ENCODE measurements around the gene SMAD3. TPM values are rescaled to one million over a fixed set of nuclear protein-coding genes. Genes with fewer than 3 reads are reported as not detected.

Gene SMAD3
- total and polyA plus RNA-seq, 10 of the 15 experiments (the other 5 are each of a cell fraction or from before 2014, with no cell fraction given): 5.6 to 43.2 (median 16.0) TPM

DNA sequence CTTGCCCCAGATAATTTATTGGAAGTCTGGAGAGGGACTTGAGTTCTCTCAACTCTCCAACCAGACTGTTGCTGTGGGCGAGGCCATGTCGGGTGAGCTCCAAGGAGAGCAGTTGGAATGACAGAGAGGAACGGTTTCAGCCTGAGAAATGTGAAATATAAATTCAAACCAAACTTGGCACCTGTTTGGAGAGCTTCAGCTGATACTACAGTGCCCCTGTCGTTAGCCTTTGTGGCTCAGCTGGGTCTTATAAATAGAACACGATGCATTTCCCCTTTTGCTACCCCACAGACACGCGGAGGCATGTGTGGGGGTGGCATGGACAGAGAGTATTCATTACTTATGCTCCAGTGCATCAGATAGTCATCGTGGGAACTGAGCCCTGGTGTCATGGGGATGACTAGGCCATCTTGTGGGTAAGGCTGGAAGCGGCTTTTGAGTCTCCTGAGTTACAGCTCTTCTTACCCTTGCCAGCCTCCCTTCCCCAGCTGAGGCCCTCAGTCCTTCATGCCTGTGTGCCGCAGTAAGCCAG is 15.6 kb downstream of the SMAD3 start (continued):
- TF ChIP-seq, protein P1, sequence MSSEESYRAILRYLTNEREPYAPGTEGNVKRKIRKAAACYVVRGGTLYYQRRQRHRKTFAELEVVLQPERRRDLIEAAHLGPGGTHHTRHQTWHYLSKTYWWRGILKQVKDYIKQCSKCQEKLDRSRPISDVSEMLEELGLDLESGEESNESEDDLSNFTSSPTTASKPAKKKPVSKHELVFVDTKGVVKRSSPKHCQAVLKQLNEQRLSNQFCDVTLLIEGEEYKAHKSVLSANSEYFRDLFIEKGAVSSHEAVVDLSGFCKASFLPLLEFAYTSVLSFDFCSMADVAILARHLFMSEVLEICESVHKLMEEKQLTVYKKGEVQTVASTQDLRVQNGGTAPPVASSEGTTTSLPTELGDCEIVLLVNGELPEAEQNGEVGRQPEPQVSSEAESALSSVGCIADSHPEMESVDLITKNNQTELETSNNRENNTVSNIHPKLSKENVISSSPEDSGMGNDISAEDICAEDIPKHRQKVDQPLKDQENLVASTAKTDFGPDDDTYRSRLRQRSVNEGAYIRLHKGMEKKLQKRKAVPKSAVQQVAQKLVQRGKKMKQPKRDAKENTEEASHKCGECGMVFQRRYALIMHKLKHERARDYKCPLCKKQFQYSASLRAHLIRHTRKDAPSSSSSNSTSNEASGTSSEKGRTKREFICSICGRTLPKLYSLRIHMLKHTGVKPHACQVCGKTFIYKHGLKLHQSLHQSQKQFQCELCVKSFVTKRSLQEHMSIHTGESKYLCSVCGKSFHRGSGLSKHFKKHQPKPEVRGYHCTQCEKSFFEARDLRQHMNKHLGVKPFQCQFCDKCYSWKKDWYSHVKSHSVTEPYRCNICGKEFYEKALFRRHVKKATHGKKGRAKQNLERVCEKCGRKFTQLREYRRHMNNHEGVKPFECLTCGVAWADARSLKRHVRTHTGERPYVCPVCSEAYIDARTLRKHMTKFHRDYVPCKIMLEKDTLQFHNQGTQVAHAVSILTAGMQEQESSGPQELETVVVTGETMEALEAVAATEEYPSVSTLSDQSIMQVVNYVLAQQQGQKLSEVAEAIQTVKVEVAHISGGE (CRISPR knock-in tag; IDR thresholded peaks at IDR 0.05): no peak
- TF ChIP-seq NBN (IDR thresholded peaks at IDR 0.05) (peak; percentile 87), GABPA (IDR thresholded peaks at IDR 0.05; ENCODE audit: low read depth) (no peak), TCF3 (IDR thresholded peaks at IDR 0.05; ENCODE audit: borderline replicate concordance, insufficient read depth, low read depth, low read length) (peak; percentile 94), CBX3 (IDR thresholded peaks at IDR 0.05; ENCODE audit: borderline replicate concordance, low read depth) (no peak), FOXM1 (IDR thresholded peaks at IDR 0.05; ENCODE audit: low read depth, low read length) (no peak), BRCA1 (IDR thresholded peaks at IDR 0.05; ENCODE audit: low read depth, low read length) (no peak), MEF2B (IDR thresholded peaks at IDR 0.05; ENCODE audit: partially characterized antibody, poor library complexity, severe bottlenecking) (peak; percentile 97), STAT3 (IDR thresholded peaks at IDR 0.05; ENCODE audit: low read depth, low read length) (no peak), SPI1 (IDR thresholded peaks at IDR 0.05; ENCODE audit: borderline replicate concordance, insufficient read depth, low read depth, low read length) (peak; percentile 96), SIX5 (IDR thresholded peaks at IDR 0.05; ENCODE audit: low read depth, low read length, severe bottlenecking) (no peak), IKZF1 (conservative IDR thresholded peaks at IDR 0.05) (peak; percentile 94)
- TF ChIP-seq, protein P2, sequence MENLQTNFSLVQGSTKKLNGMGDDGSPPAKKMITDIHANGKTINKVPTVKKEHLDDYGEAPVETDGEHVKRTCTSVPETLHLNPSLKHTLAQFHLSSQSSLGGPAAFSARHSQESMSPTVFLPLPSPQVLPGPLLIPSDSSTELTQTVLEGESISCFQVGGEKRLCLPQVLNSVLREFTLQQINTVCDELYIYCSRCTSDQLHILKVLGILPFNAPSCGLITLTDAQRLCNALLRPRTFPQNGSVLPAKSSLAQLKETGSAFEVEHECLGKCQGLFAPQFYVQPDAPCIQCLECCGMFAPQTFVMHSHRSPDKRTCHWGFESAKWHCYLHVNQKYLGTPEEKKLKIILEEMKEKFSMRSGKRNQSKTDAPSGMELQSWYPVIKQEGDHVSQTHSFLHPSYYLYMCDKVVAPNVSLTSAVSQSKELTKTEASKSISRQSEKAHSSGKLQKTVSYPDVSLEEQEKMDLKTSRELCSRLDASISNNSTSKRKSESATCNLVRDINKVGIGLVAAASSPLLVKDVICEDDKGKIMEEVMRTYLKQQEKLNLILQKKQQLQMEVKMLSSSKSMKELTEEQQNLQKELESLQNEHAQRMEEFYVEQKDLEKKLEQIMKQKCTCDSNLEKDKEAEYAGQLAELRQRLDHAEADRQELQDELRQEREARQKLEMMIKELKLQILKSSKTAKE (IDR thresholded peaks at IDR 0.05; ENCODE audit: low read depth, poor library complexity, severe bottlenecking): peak; percentile 94
- TF ChIP-seq, protein P3, sequence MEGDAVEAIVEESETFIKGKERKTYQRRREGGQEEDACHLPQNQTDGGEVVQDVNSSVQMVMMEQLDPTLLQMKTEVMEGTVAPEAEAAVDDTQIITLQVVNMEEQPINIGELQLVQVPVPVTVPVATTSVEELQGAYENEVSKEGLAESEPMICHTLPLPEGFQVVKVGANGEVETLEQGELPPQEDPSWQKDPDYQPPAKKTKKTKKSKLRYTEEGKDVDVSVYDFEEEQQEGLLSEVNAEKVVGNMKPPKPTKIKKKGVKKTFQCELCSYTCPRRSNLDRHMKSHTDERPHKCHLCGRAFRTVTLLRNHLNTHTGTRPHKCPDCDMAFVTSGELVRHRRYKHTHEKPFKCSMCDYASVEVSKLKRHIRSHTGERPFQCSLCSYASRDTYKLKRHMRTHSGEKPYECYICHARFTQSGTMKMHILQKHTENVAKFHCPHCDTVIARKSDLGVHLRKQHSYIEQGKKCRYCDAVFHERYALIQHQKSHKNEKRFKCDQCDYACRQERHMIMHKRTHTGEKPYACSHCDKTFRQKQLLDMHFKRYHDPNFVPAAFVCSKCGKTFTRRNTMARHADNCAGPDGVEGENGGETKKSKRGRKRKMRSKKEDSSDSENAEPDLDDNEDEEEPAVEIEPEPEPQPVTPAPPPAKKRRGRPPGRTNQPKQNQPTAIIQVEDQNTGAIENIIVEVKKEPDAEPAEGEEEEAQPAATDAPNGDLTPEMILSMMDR (IDR thresholded peaks at IDR 0.05 in 2 of 3, conservative IDR thresholded peaks at IDR 0.05 in 1 of 3; ENCODE audit: control insufficient read depth in 2 of 3, extremely low read depth in 1 of 3, insufficient read depth in 1 of 3, low read depth in 3 of 3, low read length in 3 of 3): peak; percentile 44 to 51 (median 49)
- TF ChIP-seq, protein P4, sequence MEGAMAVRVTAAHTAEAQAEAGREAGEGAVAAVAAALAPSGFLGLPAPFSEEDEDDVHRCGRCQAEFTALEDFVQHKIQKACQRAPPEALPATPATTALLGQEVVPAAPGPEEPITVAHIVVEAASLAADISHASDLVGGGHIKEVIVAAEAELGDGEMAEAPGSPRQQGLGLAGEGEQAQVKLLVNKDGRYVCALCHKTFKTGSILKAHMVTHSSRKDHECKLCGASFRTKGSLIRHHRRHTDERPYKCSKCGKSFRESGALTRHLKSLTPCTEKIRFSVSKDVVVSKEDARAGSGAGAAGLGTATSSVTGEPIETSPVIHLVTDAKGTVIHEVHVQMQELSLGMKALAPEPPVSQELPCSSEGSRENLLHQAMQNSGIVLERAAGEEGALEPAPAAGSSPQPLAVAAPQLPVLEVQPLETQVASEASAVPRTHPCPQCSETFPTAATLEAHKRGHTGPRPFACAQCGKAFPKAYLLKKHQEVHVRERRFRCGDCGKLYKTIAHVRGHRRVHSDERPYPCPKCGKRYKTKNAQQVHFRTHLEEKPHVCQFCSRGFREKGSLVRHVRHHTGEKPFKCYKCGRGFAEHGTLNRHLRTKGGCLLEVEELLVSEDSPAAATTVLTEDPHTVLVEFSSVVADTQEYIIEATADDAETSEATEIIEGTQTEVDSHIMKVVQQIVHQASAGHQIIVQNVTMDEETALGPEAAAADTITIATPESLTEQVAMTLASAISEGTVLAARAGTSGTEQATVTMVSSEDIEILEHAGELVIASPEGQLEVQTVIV (IDR thresholded peaks at IDR 0.05; ENCODE audit: borderline replicate concordance, partially characterized antibody): no peak
- TF ChIP-seq, protein P5, sequence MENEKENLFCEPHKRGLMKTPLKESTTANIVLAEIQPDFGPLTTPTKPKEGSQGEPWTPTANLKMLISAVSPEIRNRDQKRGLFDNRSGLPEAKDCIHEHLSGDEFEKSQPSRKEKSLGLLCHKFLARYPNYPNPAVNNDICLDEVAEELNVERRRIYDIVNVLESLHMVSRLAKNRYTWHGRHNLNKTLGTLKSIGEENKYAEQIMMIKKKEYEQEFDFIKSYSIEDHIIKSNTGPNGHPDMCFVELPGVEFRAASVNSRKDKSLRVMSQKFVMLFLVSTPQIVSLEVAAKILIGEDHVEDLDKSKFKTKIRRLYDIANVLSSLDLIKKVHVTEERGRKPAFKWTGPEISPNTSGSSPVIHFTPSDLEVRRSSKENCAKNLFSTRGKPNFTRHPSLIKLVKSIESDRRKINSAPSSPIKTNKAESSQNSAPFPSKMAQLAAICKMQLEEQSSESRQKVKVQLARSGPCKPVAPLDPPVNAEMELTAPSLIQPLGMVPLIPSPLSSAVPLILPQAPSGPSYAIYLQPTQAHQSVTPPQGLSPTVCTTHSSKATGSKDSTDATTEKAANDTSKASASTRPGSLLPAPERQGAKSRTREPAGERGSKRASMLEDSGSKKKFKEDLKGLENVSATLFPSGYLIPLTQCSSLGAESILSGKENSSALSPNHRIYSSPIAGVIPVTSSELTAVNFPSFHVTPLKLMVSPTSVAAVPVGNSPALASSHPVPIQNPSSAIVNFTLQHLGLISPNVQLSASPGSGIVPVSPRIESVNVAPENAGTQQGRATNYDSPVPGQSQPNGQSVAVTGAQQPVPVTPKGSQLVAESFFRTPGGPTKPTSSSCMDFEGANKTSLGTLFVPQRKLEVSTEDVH (IDR thresholded peaks at IDR 0.05; ENCODE audit: low read depth, partially characterized antibody): no peak
